IMR-90 (cell line): Measurements from ENCODE around the gene MRPL44. TPM values are rescaled to one million over a fixed set of nuclear protein-coding genes. Genes with fewer than 3 reads are reported as not detected.

ENCODE experiments used
- ATAC-seq: fragments of 200-7000 bp; cut with Tn5 transposase; 2 replicates; pipeline ENCODE4 v1.9.1; 2020; ENCODE audit warnings: low read depth, mild to moderate bottlenecking, moderate library complexity
- BruUV-seq: library from RNA; stranded (reverse); fragments of 400-500 nt; replicated peaks from 2 replicates; lab custom pipeline; 2021; lab: Mats Ljungman, UMichigan
- CTCF ChIA-PET: fragments of 300-600 bp; formaldehyde crosslinking; extraction: SDS; loops from one replicate; lab custom pipeline; 2021; ENCODE audit warnings: antibody characterized with exemption; lab: Yijun Ruan, JAX
- POLR2A ChIA-PET: fragments of 300-600 bp; sonication (Branson Sonifier 250); formaldehyde crosslinking; loops from one replicate; lab custom pipeline; 2022; ENCODE audit warnings: antibody characterized with exemption; ENCODE audit not compliant: unreplicated experiment; lab: Charles Lee
- DNase-seq: peaks from one replicate; pipeline ENCODE4 v3.0.0; 2013
- H2AFZ ChIP-seq: replicated peaks from 2 replicates; pipeline ENCODE3; 2013; ENCODE audit warnings: low read length, mild to moderate bottlenecking; ENCODE audit not compliant: poor library complexity
- H2AK5ac ChIP-seq: 2 replicates; pipeline ENCODE4 v1.6.1; 2013; ENCODE audit warnings: low read depth, low read length, inconsistent platforms
- H2AK9ac ChIP-seq: replicated peaks from 2 replicates; pipeline ENCODE3; 2013; ENCODE audit warnings: mild to moderate bottlenecking, low read depth, low read length, moderate library complexity; ENCODE audit not compliant: poor library complexity
- H2BK120ac ChIP-seq: 2 replicates; pipeline ENCODE4 v1.6.1; 2013; ENCODE audit warnings: low read depth, low read length, inconsistent platforms
- H2BK15ac ChIP-seq: 3 replicates; pipeline ENCODE4 v1.6.1; 2013; ENCODE audit warnings: low read depth, low read length, inconsistent platforms
- H2BK20ac ChIP-seq: 2 replicates; pipeline ENCODE4 v1.6.1; 2013; ENCODE audit warnings: low read depth, mild to moderate bottlenecking, inconsistent platforms, low read length, moderate library complexity
- H2BK5ac ChIP-seq: 2 replicates; pipeline ENCODE4 v1.6.1; 2013; ENCODE audit warnings: mild to moderate bottlenecking, low read depth, low read length, inconsistent platforms; ENCODE audit not compliant: poor library complexity, severe bottlenecking
- H3K14ac ChIP-seq: replicated peaks from 2 replicates; pipeline ENCODE4 v1.6.1; 2013; ENCODE audit warnings: low read depth, low read length, inconsistent platforms
- H3K18ac ChIP-seq: 2 replicates; pipeline ENCODE4 v1.6.1; 2013; ENCODE audit warnings: low read depth, low read length, control low read depth
- H3K23ac ChIP-seq: 2 replicates; pipeline ENCODE4 v1.6.1; 2013; ENCODE audit warnings: low read depth, low read length, inconsistent platforms
- H3K27ac ChIP-seq: 2 replicates; pipeline ENCODE4 v1.5.1; 2013; ENCODE audit warnings: mild to moderate bottlenecking, control low read depth, low read length; ENCODE audit not compliant: insufficient read depth
- H3K27me3 ChIP-seq: 2 replicates; pipeline ENCODE4 v1.6.1; 2013; ENCODE audit warnings: low read length; ENCODE audit not compliant: control insufficient read depth, insufficient read depth
- H3K36me3 ChIP-seq: 2 replicates; pipeline ENCODE4 v1.6.1; 2013; ENCODE audit warnings: low read length, mixed read lengths; ENCODE audit not compliant: control insufficient read depth, insufficient read depth
- H3K4ac ChIP-seq: 2 replicates; pipeline ENCODE4 v1.6.1; 2013; ENCODE audit warnings: low read depth, low read length, inconsistent platforms
- H3K4me1 ChIP-seq: 2 replicates; pipeline ENCODE4 v1.6.1; 2013; ENCODE audit warnings: low read length, mixed read lengths; ENCODE audit not compliant: control insufficient read depth, insufficient read depth
- H3K4me2 ChIP-seq: 2 replicates; pipeline ENCODE4 v1.6.1; 2013; ENCODE audit warnings: low read depth, mild to moderate bottlenecking, control low read depth, low read length, moderate library complexity
- H3K4me3 ChIP-seq: 2 replicates; pipeline ENCODE4 v1.5.1; 2013; ENCODE audit warnings: low read depth, mild to moderate bottlenecking, control low read depth, low read length, moderate library complexity; ENCODE audit not compliant: insufficient read depth
- H3K56ac ChIP-seq: 2 replicates; pipeline ENCODE4 v1.6.1; 2013; ENCODE audit warnings: low read length, inconsistent platforms; ENCODE audit not compliant: insufficient read depth; ENCODE audit errors: extremely low read depth
- H3K79me1 ChIP-seq, 2 experiments: 2 replicates each; pipeline ENCODE4 v1.6.1; 2013; ENCODE audit warnings: low read length in 2 of 2, inconsistent platforms in 1 of 2, low read depth in 1 of 2
- H3K9ac ChIP-seq: 2 replicates; pipeline ENCODE4 v1.6.1; 2013; ENCODE audit warnings: low read depth, low read length, control low read depth
- H3K9me1 ChIP-seq: 2 replicates; pipeline ENCODE4 v1.6.1; 2013; ENCODE audit warnings: low read length, inconsistent platforms; ENCODE audit not compliant: insufficient read depth
- H3K9me3 ChIP-seq: 2 replicates; pipeline ENCODE4 v1.6.1; 2013; ENCODE audit warnings: low read length; ENCODE audit not compliant: control insufficient read depth, insufficient read depth
- H4K20me1 ChIP-seq: 2 replicates; pipeline ENCODE4 v1.6.1; 2013; ENCODE audit warnings: low read length, inconsistent platforms; ENCODE audit not compliant: insufficient read depth
- H4K5ac ChIP-seq: 2 replicates; pipeline ENCODE4 v1.6.1; 2013; ENCODE audit warnings: mild to moderate bottlenecking, low read depth, low read length, control low read depth
- H4K8ac ChIP-seq, 2 experiments: 2 replicates each; pipeline ENCODE4 v1.6.1; 2013; ENCODE audit warnings: low read depth in 2 of 2, low read length in 2 of 2, control low read depth in 1 of 2, inconsistent platforms in 1 of 2
- H4K91ac ChIP-seq: 2 replicates; pipeline ENCODE4 v1.6.1; 2013; ENCODE audit warnings: low read depth, low read length, inconsistent platforms; ENCODE audit not compliant: insufficient read depth
- BHLHE40 ChIP-seq: fragments of 150-350 bp; IDR thresholded peaks from 2 replicates; pipeline ENCODE4 v1.6.1; 2016; ENCODE audit warnings: mild to moderate bottlenecking, low read depth, low read length
- CTCF ChIP-seq: conservative IDR thresholded peaks from 2 replicates; pipeline ENCODE4 v1.5.1; 2012; ENCODE audit warnings: mild to moderate bottlenecking, low read depth, low read length, improper control_type of control experiment
- FOS ChIP-seq: fragments of 150-350 bp; IDR thresholded peaks from 2 replicates; pipeline ENCODE4 v1.6.1; 2016; ENCODE audit warnings: low read depth, low read length
- MAFK ChIP-seq: IDR thresholded peaks from 2 replicates; pipeline ENCODE4 v1.6.1; 2012; ENCODE audit warnings: low read depth, low read length, improper control_type of control experiment
- MAZ ChIP-seq: IDR thresholded peaks from 2 replicates; pipeline ENCODE4 v1.6.1; 2012; ENCODE audit warnings: low read depth, mild to moderate bottlenecking, low read length, improper control_type of control experiment, moderate library complexity, borderline replicate concordance
- MXI1 ChIP-seq: IDR thresholded peaks from 2 replicates; pipeline ENCODE4 v1.6.1; 2012; ENCODE audit warnings: low read depth, mild to moderate bottlenecking, low read length, moderate library complexity, borderline replicate concordance
- NFE2L2 ChIP-seq: fragments of 150-350 bp; IDR thresholded peaks from 2 replicates; pipeline ENCODE4 v1.6.1; 2016; ENCODE audit warnings: low read depth, mild to moderate bottlenecking, low read length
- POLR2A ChIP-seq: IDR thresholded peaks from 2 replicates; pipeline ENCODE4 v1.6.1; 2012; ENCODE audit warnings: mild to moderate bottlenecking, low read depth, low read length
- RAD21 ChIP-seq: IDR thresholded peaks from 2 replicates; pipeline ENCODE4 v1.6.1; 2012; ENCODE audit warnings: low read length, improper control_type of control experiment
- RCOR1 ChIP-seq: IDR thresholded peaks from 2 replicates; pipeline ENCODE4 v1.6.1; 2012; ENCODE audit warnings: mild to moderate bottlenecking, low read length, improper control_type of control experiment; ENCODE audit not compliant: insufficient replicate concordance
- SMC3 ChIP-seq: fragments of 150-350 bp; IDR thresholded peaks from 2 replicates; pipeline ENCODE4 v1.6.1; 2016; ENCODE audit warnings: low read depth, mild to moderate bottlenecking, antibody characterized with exemption, low read length, moderate library complexity
- WGBS, 2 experiments: methylation state at CpG; one replicate each; pipeline versions ENCODE4 v1.1.5 to v1.1.7; 2013; ENCODE audit warnings: missing lambda C conversion rate in 2 of 2; ENCODE audit not compliant: insufficient read length in 1 of 2; ENCODE audit errors: extremely low coverage in 2 of 2; 5-methylcytosine and 5-hydroxymethylcytosine counted together
- dilution Hi-C: fragments of 300-500 bp; cut with HindIII; formaldehyde crosslinking; loops from one replicate; pipeline ENCODE4 v1.14.3; 2018; ENCODE audit warnings: low sequenced_read_pairs; ENCODE audit not compliant: unreplicated experiment
- in situ Hi-C: fragments of 300-500 bp; cut with MboI; formaldehyde crosslinking; loops from 3 replicates; pipeline ENCODE4 v1.14.3; 2019; ENCODE audit warnings: low sequenced_read_pairs, inconsistent platforms, mixed read lengths
- intact Hi-C: fragments of 100-400 bp; cut with micrococcal nuclease; formaldehyde crosslinking; loops from 2 replicates; pipeline ENCODE4 v1.10.0; 2022
- polyA plus RNA-seq, 3 experiments: library from polyadenylated mRNA; depleted of rRNA; stranded (reverse); fragments of >200 nt; gene quantifications; 2 replicates each; pipeline ENCODE4 v1.2.3, GENCODE V29; 2012; ENCODE audit warnings: low replicate concordance in 1 of 3
- total RNA-seq: library from RNA; depleted of rRNA; stranded (reverse); fragments of >200 nt; gene quantifications from 2 replicates; pipeline ENCODE4 v1.2.3, GENCODE V29; 2012
- TF ChIP-seq, protein P1 (sequence below): fragments of 150-350 bp; IDR thresholded peaks from 2 replicates; pipeline ENCODE4 v1.6.1; 2017; ENCODE audit warnings: mild to moderate bottlenecking, antibody characterized with exemption, low read length, low read depth
- TF ChIP-seq, protein P2 (sequence below): fragments of 150-350 bp; IDR thresholded peaks from 2 replicates; pipeline ENCODE4 v1.6.1; 2016; ENCODE audit warnings: low read depth, mild to moderate bottlenecking, low read length, moderate library complexity, borderline replicate concordance

Gene MRPL44
- total and polyA plus RNA-seq, 2 of the 4 experiments (the other 2 are of a cell fraction), result 18.6 to 20.1 TPM

- Histone ChIP-seq H3K23ac (peak within 1 kb of the TSS; percentile 96), H3K9ac (peak within 1 kb of the TSS; percentile 94), H3K4me3 (peak within 1 kb of the TSS; percentile 91), H2BK15ac (0 out of 3 replicates have a peak within 1 kb of the TSS, but pooled peaks have one; percentile 39), H3K14ac (peak within 1 kb of the TSS; percentile 94), H4K20me1 (peaks cover 17% of the 10 kb centered on the region), H2AK5ac (peak within 1 kb of the TSS; percentile 86), H2BK20ac (no peak within 1 kb of the TSS), H3K4me1 (peaks cover 9% of the 10 kb centered on the region), H3K18ac (peak within 1 kb of the TSS; percentile 84; the same call in 1 of the 2 replicates), H3K9me1 (peaks cover 11% of the 10 kb centered on the region), H3K9me3 (no peaks in the 10 kb centered on the region), H3K56ac (peak within 1 kb of the TSS; percentile 56), H3K27ac (peak within 1 kb of the TSS; percentile 98), H3K27me3 (no peaks in the 10 kb centered on the region), H4K5ac (peak within 1 kb of the TSS; percentile 73), H4K91ac (peak within 1 kb of the TSS; percentile 94), H2BK120ac (peak within 1 kb of the TSS; percentile 87), H2AFZ (peak within 1 kb of the TSS; percentile 99), H3K36me3 (no peaks in the 10 kb centered on the region), H2AK9ac (peak within 1 kb of the TSS; percentile 98), H4K8ac (peak within 1 kb of the TSS; percentile 82 to 91; a peak in 3 of 4 replicates), H3K4me2 (peak within 1 kb of the TSS; percentile 95), H3K79me1 (peaks cover 7 to 29% of the 10 kb centered on the region in 2 experiments), H3K4ac (peak within 1 kb of the TSS; percentile 98), H2BK5ac (peak within 1 kb of the TSS; percentile 97)
- WGBS, 2 experiments, result 0% methylated on average over 35 of the region's 87 CpGs; no CpG with 5 or more reads in 1 of the 2 experiments
- in situ Hi-C loops (no loop called here), intact Hi-C loops (loop anchor here (10.0 kb wide), 1 partner anchor 250 kb away; no protein-coding TSS in a partner anchor), dilution Hi-C loops (no loop called here)
- ATAC-seq (peak; percentile 87), DNase-seq (peak; percentile 86)
- CTCF ChIA-PET, result no interaction called here
- TF ChIP-seq SMC3, result peak; percentile 25
- no peak for TF ChIP-seq CTCF
- no peak; the same call in 1 of the 2 replicates for TF ChIP-seq MXI1
- peak; percentile 42 for TF ChIP-seq NFE2L2
- TF ChIP-seq, protein P1, sequence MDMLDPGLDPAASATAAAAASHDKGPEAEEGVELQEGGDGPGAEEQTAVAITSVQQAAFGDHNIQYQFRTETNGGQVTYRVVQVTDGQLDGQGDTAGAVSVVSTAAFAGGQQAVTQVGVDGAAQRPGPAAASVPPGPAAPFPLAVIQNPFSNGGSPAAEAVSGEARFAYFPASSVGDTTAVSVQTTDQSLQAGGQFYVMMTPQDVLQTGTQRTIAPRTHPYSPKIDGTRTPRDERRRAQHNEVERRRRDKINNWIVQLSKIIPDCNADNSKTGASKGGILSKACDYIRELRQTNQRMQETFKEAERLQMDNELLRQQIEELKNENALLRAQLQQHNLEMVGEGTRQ, result peak; percentile 80
- peak; percentile 89 for TF ChIP-seq MAFK
- TF ChIP-seq POLR2A, result peak; percentile 87
- peak; percentile 33 for TF ChIP-seq RAD21
- no peak for TF ChIP-seq BHLHE40
- TF ChIP-seq, protein P2, sequence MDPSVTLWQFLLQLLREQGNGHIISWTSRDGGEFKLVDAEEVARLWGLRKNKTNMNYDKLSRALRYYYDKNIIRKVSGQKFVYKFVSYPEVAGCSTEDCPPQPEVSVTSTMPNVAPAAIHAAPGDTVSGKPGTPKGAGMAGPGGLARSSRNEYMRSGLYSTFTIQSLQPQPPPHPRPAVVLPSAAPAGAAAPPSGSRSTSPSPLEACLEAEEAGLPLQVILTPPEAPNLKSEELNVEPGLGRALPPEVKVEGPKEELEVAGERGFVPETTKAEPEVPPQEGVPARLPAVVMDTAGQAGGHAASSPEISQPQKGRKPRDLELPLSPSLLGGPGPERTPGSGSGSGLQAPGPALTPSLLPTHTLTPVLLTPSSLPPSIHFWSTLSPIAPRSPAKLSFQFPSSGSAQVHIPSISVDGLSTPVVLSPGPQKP, result no peak
- TF ChIP-seq MAZ, result peak; percentile 94
- TF ChIP-seq RCOR1, result peak; percentile 69
- TF ChIP-seq FOS, result no peak
- BruUV-seq, result no TSS peak
- POLR2A ChIA-PET, result interaction anchor here (0.6 kb wide), 1 partner anchor 51 kb away, joined by 3 read pairs; no protein-coding TSS in a partner anchor
These were observed 12.3 kb upstream of the MRPL44 start, which contains the start of gene WDFY1 for GRCh38 chr2:223944703-223945531. Gene WDFY1 (minus strand): TSS chr2:223945335. CDS start chr2:223945284, 51 bp downstream.
